Pancreas (tissue), 10 donors: ENCODE data around the gene ZFR2. TPM values are rescaled to one million over a fixed set of nuclear protein-coding genes. Genes with fewer than 3 reads are reported as not detected.
"Not testable (repeated sequence)": the region's sequence is repeated elsewhere in the genome, so short reads cannot be mapped to it uniquely, and the experiment has no call there.

Experiments used
- ATAC-seq, 4 donors: fragments of 200-7000 bp; cut with Tn5 transposase; one replicate each; pipeline versions ENCODE4 v1.8.0 to v1.9.1; 2020; ENCODE audit warnings: mild to moderate bottlenecking in 4 of 4, moderate library complexity in 4 of 4
- DNase-seq, 6 donors: peaks; one replicate each; pipeline ENCODE4 v3.0.0-alpha.2; 2020
- FAIRE-seq: peaks from 2 replicates; lab custom pipeline; 2012; peaks lifted over from hg19 to GRCh38; lab: Jason Lieb, UNC
- H3K27ac ChIP-seq, 4 donors: fragments of 200-600 bp; sonication (generic); 1 replicate in 3 of 4; 2 replicates in 1 of 4; pipeline versions ENCODE4 v1.5.0 to v1.8.0; 2020
- H3K27me3 ChIP-seq, 4 donors: fragments of 200-600 bp; one replicate each; pipeline ENCODE4 v1.8.0; 2021
- H3K36me3 ChIP-seq, 3 donors: fragments of 200-600 bp; sonication (generic) in 1 of 3; one replicate each; pipeline versions ENCODE4 v1.5.0 to v1.8.0; 2020 to 2021
- H3K4me1 ChIP-seq, 3 donors: fragments of 200-600 bp; one replicate each; pipeline ENCODE4 v1.8.0; 2021
- H3K4me3 ChIP-seq, 4 donors: fragments of 200-600 bp; sonication (generic) in 2 of 4; one replicate each; pipeline versions ENCODE4 v1.5.0 to v1.8.0; 2020 to 2021
- H3K9me3 ChIP-seq, 4 donors: fragments of 200-600 bp; one replicate each; pipeline ENCODE4 v1.8.0; 2021
- CTCF ChIP-seq, 4 donors: fragments of 200-600 bp; sonication (generic) in 3 of 4; IDR thresholded peaks; one replicate each; pipeline versions ENCODE4 v1.5.0 to v1.8.0; 2021; ENCODE audit warnings: antibody characterized with exemption in 4 of 4
- WGBS, 2 donors: extraction: QIAGEN DNeasy Blood & Tissue Kit; methylation state at CpG; one replicate each; pipeline ENCODE4 v1.1.7; 2013; 5-methylcytosine and 5-hydroxymethylcytosine counted together
- intact Hi-C, 3 donors: fragments of 100-400 bp; cut with DNase I; formaldehyde crosslinking; loops; one replicate each; pipeline versions ENCODE4 v1.11.1 to v1.14.2; 2022
- polyA plus RNA-seq, 2 donors: library from polyadenylated mRNA; stranded (reverse); fragments of 200-250 nt; gene quantifications; one replicate each; pipeline ENCODE4 v1.2.3, GENCODE V29; 2013
- total RNA-seq, 6 donors: library from RNA; stranded (reverse); fragmentation: NEBNext Ultra II Directional in 4 of 6; extraction: Animal tissue kit (Norgen Biotek cat#: 25700) in 4 of 6; gene quantifications; one replicate each; pipeline versions ENCODE4 v1.2.1 to v1.2.4, GENCODE V29; 2021 to 2023
- donor health status: healthy with polysubstance abuse.
- donor health status: DM: no; HTN: no; CAD: no; lungs with moderate emphysema.
- donor health status: DM: no; HTN: no; CAD: no.
- donor health status: control.
- donor health status: control.
- donor health status: Bipolar disorder and iron deficiency.
- donor health status: DM: yes; HTN: yes; CAD: no.
- donor health status: DM: no; HTN: no; CAD: no.
- donor health status: DM: no; HTN: no; CAD: no.
- donor health status: DM: yes; HTN: yes; CAD: no.

ZFR2 gene
- total and polyA plus RNA-seq, 8 donors, result 0.06 to 3.1 (median 0.34) TPM; not detected in 2

- no peak for TF ChIP-seq CTCF (IDR thresholded peaks at IDR 0.05)
- intact Hi-C loops, result no loop called here
- Histone ChIP-seq H3K27ac (no peak overlapping the region), H3K36me3 (peaks cover 0 to 25% (median 4%) of the 10 kb centered on the region in 3 donors), H3K9me3 (no peaks in the 10 kb centered on the region), H3K4me1 (peaks cover 0 to 9% (median 7%) of the 10 kb centered on the region in 3 donors), H3K27me3 (no peaks in the 10 kb centered on the region), H3K4me3 (no peak overlapping the region)
- 89 to 91% methylated on average over 23 of the region's 23 CpGs for WGBS, 2 donors
- ATAC-seq, result no peak
- DNase-seq, result peak in 1 of 6 donors; percentile 76
- no peak for FAIRE-seq
These were observed 101.8 kb downstream of the ZFR2 start for GRCh38 chr19:3767050-3767449.

- Histone ChIP-seq H3K9me3 (no peaks in the 10 kb centered on the region), H3K27me3 (no peaks in the 10 kb centered on the region), H3K4me1 (peaks cover 0 to 13% (median 7%) of the 10 kb centered on the region in 3 donors), H3K36me3 (peaks cover 0 to 25% (median 4%) of the 10 kb centered on the region in 3 donors), H3K4me3 (no peak overlapping the region), H3K27ac (no peak overlapping the region)
- DNase-seq (no peak), ATAC-seq (no peak), FAIRE-seq (no peak)
- intact Hi-C loops, result no loop called here
- TF ChIP-seq CTCF (IDR thresholded peaks at IDR 0.05), result no peak
- 85 to 93% methylated on average over 7 of the region's 7 CpGs for WGBS, 2 donors
These were observed 102.3 kb downstream of the ZFR2 start for GRCh38 chr19:3766520-3766919.

GRCh38 chr19:3765757-3766156, 103.1 kb downstream of the ZFR2 start:
- Histone ChIP-seq H3K36me3 (peaks cover 0 to 25% (median 4%) of the 10 kb centered on the region in 3 donors), H3K4me1 (peaks cover 0 to 15% (median 7%) of the 10 kb centered on the region in 3 donors)
- H3K27me3 ChIP-seq, H3K27ac ChIP-seq, DNase-seq, H3K9me3 ChIP-seq, ATAC-seq, H3K4me3 ChIP-seq, intact Hi-C loops, FAIRE-seq: not testable (repeated sequence)
- 96 to 97% methylated on average over 5 of the region's 5 CpGs for WGBS, 2 donors

GRCh38 chr19:3765121-3765520, 103.7 kb downstream of the ZFR2 start:
- Histone ChIP-seq H3K4me3 (no peak overlapping the region), H3K36me3 (peaks cover 0 to 25% (median 4%) of the 10 kb centered on the region in 3 donors), H3K27me3 (no peaks in the 10 kb centered on the region), H3K9me3 (no peaks in the 10 kb centered on the region), H3K4me1 (peaks cover 0 to 20% (median 10%) of the 10 kb centered on the region in 3 donors), H3K27ac (no peak overlapping the region)
- FAIRE-seq (no peak), DNase-seq (no peak), ATAC-seq (no peak)
- TF ChIP-seq CTCF (IDR thresholded peaks at IDR 0.05), result no peak
- intact Hi-C loops, result no loop called here
- 92 to 93% methylated on average over 12 of the region's 12 CpGs for WGBS, 2 donors

- H3K36me3 ChIP-seq, result peaks cover 0 to 25% (median 4%) of the 10 kb centered on the region in 3 donors
- no peaks in the 10 kb centered on the region for H3K27me3 ChIP-seq
- FAIRE-seq (peak; percentile 66), DNase-seq (peak; percentile 98 to 100 (median 99)), ATAC-seq (peak; percentile 91 to 95 (median 92))
- 3% methylated on average over 47 of the region's 47 CpGs for WGBS, 2 donors
- intact Hi-C loops, result no loop called here
- H3K4me1 ChIP-seq, result peaks cover 3 to 24% (median 15%) of the 10 kb centered on the region in 3 donors
- H3K27ac ChIP-seq, result peak within 1 kb of the TSS; percentile 99 to 100 (median 100)
- no peak for TF ChIP-seq CTCF (IDR thresholded peaks at IDR 0.05)
- H3K9me3 ChIP-seq, result no peaks in the 10 kb centered on the region
- H3K4me3 ChIP-seq, result peak within 1 kb of the TSS; percentile 61 to 87 (median 84)
These were observed 106.1 kb downstream of the ZFR2 start, which contains the start of gene MRPL54 for GRCh38 chr19:3762501-3763459. Gene MRPL54, plus strand, starts transcription at chr19:3762682. Its CDS starts 19 bp downstream, at chr19:3762701.
